Activated T-cell treated with anti-CD3 and anti-CD28 coated beads for 1 hour (primary cell): ENCODE data around the gene SPON1.
"Not testable (repeated sequence)": the region's sequence is repeated elsewhere in the genome, so short reads cannot be mapped to it uniquely, and the experiment has no call there.

Experiments used
- DNase-seq: peaks from one replicate; pipeline ENCODE4 v3.0.0-alpha.2; 2020; ENCODE audit warnings: low read depth

SPON1 gene

DNA sequence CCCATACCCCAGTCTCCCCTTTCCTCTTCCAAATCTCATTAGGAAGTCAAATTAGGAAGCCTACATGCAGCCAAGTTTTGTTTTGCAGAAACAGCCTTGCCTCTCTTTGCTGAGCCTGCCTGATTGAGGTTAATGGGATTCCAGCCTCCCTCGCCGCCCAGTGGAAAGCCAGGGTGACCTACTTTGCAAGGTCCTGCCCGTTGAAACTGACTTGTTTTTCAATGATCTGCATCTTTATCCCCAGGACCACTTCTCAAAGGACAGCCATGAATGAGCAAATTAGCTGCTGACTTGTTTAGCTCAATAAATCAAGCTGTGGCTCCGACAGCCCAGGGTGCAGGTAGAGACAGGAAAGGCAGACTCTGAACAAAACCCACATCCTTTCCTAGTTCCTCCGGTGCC lies 286.1 kb downstream of the SPON1 start:
- DNase-seq, result no peak

DNA sequence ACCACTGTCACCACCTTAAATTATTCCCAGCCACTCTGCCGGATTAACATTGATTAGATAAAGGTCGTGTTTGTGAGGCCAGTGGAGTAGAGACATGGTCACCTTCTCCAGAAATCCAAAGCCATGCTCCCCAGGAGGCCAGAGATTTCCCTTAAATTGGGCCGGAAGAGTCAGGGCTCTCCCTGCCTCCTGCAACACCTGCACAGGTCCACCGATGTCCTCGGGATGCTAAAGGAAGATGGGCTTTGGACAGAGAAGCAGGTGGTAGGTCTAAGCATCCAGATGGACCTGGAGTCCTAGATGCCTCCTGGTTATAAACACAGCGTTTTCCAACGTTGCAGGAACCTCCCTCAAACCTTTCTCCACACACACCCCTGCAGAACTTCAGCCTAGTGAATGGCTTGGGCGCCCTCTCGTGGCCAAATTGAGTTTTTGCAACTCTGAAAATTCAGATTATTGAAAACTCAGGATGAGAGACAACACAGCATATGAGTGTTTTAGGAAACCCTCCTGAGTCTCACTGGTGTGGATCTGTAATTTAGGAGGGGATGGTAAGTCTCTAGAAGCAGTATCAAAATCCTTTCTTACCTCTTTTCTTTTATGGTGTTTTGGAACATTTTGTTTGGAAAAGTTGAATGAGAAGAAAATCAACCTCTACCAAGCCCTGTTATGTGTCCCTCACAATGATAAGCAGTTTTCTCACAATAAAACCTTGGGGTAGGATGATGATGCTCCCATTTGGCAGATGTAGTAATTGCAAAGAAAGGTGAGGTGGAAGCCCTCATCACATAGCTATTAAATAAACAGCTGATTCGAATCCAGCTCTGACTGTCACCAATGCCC lies 286.8 kb downstream of the SPON1 start:
- DNase-seq, result peak; percentile 73

DNA sequence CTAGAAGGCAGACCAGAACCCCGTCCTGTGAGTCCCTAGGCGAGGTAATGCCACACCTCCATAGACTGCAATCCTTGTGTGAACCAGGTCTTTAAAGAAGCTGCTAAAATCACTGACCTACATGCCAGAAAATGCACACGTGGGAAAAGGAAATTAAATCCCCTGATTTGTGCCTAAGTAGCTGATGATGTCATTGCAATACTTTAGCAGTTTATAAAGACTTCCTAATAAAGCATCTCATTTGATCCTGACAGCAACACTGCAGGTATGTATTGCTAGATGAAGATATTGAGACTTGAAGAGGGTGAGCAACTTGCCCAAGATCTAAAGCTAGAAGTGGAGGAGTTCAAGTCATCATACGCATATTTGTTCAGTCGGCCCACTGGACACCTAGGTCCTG lies 289.2 kb downstream of the SPON1 start:
- no peak for DNase-seq

DNA sequence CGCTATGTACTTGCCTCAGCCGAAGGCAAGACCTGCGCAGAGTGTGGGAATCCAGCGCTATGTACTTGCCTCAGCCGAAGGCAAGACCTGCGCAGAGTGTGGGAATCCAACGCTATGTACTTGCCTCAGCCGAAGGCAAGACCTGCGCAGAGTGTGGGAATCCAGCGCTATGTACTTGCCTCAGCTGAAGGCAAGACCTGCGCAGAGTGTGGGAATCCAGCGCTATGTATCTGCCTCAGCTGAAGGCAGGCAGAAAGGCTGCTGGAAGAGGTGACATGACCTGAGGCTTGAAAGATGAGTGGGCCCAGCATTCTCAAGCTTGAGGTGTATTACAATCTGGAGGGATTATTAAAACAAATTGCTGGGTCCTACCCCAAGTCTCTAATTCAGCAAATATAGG lies 290.0 kb downstream of the SPON1 start:
- DNase-seq, result not testable (repeated sequence)

DNA sequence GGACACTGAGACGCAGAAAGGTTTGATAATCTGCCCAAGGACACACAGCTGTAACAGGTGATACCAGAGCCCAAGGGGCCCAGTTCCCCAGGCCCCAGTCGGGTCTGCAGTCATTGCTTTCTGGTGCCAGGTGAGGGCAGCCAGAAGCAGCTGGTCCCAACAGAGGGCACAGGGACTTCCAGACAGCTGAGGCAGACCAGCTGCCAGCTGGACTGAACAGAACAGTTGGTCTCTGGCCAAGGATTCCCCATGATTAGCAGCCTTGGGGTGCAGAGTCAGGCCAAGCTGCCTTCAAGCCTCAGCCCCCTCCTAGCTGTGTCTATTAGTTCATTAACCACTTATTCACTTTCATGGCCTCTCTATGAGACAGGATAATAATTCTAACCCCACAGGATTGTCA lies 290.9 kb downstream of the SPON1 start:
- no peak for DNase-seq

DNA sequence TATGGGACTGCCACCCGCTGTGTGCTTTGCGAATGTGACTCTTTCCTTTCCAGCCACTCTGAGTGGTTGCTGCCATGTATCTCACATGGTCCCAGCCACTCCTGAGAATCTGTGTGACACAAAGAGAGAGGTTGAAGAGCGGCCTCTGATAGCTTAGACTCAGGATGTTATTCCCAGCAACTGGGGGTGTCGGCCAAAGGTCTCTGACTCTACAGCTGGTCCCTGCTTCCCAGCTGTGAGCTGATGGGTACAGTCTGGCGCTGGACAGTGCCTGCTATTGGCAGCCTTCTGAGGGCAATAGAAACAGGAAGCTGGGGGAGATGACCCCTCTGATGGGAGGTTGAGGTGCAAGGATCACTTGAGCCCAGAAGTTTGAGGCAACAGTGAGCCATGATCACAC lies 291.3 kb downstream of the SPON1 start:
- DNase-seq, result no peak

DNA sequence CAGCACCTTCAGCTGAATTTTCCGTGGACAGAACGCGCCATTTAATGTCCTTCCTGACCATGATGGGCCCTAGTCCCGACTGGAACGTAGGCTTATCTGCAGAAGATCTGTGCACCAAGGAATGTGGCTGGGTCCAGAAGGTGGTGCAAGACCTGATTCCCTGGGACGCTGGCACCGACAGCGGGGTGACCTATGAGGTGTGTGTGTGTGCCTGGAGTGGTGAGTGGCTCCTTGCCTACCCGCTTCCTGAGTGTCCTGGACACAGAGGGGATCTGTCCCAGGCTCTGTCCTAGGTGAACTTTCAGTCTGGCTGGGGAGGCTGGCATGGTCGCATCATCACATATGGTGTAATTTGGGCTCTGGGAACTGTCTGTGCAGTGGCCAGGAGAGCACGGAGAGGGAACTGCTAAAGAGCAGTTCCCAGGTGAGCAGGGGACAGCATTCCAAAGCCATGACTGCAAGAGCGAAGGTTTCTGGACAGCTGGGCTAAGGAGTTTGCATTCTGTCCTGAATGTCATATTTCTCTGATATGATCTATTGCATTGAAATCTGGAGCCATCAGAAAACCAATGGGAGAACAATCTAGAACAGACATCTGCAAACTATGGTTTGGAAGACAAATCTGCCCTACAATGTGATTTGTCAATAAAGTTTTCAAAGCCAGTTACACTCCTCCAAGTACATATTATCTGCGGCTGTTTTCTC lies 292.2 kb downstream of the SPON1 start:
- DNase-seq, result no peak

DNA sequence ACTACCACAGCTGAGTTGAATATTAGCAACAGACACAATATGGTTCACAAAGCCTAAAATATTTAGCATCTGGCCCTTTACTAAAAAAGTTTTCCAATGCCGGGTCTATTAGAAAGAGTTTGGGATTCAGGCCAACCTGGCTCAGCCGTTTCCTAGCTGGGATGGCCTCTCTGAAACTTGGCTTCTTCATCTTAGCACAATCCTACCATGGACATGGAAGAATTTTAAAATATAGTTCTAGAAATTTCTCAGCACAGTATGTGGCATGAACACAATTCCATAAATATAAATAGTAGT lies 292.7 kb downstream of the SPON1 start:
- DNase-seq, result no peak

DNA sequence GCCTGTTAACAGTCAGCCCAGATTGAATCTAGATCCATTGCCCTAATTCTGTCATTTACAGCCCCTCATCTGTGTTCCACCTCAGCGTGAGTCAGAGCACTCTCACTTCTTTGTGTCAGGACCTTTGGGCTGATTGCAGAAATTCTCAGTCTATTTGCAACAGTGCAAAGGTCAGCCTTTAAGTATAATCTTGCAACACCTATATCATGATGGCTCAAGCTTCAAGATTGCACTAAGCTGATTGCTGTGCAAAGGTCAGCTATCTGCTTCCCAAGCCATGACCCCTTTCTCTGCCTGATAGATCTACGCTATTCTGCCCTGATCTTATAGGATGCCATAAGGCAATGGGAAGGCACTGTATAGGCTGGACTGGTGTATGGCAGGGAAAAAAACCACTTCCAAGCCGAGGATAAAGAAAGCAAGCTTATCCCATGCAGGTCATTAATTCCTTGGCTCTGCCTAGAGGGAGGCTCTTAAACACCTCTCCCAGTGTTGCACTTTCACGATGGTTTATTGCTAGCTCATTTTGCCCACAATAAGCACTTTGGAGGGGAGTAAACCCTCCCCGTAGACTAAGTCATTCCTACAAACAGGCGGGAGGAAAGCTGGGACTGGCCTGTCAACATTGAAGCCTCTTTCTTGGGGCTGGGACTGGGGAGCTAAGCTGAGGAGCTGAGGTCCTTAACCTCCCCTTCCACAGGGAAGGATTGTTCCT lies 295.9 kb downstream of the SPON1 start:
- DNase-seq, result no peak

DNA sequence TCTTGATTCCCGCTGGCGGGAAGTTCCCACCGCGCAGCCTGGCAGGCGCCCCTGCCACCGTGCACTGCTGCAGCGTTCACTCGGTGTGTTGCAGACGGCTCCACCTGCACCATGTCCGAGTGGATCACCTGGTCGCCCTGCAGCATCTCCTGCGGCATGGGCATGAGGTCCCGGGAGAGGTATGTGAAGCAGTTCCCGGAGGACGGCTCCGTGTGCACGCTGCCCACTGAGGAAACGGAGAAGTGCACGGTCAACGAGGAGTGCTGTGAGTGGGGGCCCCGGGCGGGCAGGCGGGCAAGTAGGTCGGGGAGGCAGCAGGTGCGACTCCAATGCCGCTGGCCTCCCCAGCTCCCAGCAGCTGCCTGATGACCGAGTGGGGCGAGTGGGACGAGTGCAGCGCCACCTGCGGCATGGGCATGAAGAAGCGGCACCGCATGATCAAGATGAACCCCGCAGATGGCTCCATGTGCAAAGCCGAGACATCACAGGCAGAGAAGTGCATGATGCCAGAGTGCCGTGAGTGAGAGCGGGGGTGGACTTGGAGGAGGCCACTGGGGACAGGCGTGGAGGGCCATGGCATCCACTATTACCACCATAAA lies 296.8 kb downstream of the SPON1 start:
- no peak for DNase-seq

DNA sequence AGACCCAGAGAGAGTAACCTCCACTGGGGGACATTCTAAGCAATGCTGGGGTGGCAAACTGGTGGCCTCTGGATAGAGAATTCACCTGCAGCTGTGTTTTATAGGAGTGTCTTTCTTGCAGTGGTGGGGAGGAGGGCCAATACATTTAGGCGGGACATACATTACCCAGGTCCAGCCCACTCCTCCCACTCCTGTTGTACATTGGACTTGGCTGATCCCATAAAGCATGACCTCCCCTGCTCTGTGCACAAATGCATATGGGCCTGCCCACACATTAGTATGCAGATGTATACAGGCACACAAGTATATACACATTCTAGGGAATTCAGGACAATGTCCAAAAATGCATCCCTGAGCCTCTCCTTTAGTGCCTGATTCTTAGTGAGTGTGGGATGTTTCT lies 297.4 kb downstream of the SPON1 start:
- DNase-seq, result no peak

DNA sequence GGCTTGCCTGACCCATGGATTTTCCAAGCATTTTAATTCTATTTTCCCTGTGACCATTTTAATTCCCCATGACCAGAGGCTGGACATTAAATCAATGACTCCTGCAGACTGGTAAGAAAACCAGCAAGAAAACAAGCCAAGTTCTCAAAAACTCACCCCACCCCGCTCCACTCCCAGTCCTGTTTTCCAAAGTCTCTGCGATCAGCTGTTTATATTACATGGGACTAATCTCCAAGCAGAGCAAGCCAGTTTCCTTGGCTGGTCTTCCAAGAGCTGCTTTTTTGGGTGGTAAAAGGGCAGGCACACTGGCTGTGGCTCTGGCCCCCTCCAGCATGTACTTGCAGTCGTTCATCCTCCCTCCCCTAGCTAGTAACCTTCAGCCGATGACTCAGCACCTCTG lies 298.5 kb downstream of the SPON1 start:
- no peak for DNase-seq

DNA sequence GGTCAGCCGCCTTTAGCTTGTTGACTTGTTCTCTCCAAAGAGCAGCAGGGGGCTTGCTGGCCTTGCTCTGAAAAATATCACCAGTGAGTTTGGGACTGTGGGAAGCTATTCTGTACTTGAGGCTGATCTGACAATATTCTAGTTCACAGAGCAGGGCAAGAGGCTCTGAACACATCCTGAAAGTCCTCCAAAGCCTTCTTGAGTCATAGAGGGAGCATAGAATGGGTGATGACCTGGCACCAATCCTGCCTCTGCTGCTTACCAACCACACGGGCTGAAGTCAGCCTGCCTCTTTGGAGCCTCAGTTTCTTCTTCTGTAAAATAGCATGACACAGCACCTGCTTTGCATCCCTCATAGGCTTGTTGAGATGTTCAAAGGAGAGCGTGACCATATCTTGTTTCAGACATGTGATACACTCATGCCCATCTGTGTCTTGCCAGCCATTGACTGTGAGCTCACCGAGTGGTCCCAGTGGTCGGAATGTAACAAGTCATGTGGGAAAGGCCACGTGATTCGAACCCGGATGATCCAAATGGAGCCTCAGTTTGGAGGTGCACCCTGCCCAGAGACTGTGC lies 299.8 kb downstream of the SPON1 start:
- DNase-seq, result no peak

DNA sequence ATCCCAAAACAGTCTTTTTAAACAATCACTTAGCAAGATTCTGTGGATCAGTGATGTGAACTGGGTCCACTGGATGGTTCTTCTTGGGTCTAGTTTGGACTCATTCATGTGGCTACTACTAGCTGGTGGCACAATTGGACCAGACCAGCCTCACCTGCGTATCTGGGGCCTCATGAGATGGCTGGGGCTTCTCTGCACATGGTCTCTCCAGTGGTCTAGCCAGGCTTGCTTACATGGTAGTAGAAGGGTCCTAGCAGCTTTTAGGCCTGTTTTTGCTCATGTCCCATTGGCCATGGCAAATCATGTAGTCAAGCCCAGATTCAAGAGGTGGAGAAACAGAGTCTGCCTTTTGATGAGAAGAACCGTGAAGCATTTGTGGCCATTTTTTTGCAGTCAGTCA lies 302.4 kb downstream of the SPON1 start:
- DNase-seq, result no peak

DNA sequence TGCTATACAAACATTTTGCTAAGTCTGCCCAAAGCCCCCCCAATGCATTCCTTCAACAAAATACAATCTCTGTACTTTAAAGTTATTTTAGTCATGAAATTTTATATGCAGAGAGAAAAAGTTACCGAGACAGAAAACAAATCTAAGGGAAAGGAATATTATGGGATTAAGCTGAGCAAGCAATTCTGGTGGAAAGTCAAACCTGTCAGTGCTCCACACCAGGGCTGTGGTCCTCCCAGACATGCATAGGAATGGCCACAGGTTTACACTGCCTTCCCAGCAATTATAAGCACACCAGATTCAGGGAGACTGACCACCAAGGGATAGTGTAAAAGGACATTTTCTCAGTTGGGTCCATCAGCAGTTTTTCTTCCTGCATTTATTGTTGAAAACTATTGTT lies 304.1 kb downstream of the SPON1 start:
- no peak for DNase-seq

DNA sequence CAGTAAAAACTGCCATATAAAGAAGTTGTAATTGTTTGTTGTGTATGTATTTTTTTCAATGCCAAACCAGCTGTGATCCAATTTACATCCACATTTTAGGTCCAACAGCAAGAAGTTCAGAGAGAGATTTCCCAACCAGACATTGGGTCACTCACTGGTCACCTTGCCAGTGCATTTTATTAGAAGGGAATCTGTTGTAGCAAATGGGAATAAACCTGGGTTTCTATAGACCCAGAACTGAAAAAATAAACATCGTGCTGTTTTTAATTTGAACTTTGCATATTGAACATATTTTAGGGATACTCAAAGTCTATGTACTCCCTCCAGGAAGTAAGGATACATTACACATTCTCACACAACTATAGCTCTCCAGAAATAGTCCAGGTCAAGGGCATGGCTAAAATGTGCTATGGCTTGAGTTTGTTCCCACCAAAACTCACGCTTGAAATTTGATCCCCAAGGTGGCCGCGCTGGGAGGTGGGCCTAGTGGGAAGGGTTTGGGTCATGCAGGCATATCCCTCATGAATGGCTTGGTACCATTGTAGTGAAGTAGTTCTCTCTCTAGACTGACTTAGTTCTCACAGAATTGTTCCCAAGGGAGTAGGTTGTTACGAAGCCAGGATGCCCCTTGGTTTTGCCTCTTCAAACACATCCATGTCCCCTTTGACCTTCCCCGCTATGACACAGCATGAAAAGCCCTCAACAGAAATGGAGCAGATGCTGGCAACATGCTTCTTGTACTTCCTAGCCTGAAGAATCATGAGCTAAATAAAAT lies 305.5 kb downstream of the SPON1 start:
- no peak for DNase-seq

DNA sequence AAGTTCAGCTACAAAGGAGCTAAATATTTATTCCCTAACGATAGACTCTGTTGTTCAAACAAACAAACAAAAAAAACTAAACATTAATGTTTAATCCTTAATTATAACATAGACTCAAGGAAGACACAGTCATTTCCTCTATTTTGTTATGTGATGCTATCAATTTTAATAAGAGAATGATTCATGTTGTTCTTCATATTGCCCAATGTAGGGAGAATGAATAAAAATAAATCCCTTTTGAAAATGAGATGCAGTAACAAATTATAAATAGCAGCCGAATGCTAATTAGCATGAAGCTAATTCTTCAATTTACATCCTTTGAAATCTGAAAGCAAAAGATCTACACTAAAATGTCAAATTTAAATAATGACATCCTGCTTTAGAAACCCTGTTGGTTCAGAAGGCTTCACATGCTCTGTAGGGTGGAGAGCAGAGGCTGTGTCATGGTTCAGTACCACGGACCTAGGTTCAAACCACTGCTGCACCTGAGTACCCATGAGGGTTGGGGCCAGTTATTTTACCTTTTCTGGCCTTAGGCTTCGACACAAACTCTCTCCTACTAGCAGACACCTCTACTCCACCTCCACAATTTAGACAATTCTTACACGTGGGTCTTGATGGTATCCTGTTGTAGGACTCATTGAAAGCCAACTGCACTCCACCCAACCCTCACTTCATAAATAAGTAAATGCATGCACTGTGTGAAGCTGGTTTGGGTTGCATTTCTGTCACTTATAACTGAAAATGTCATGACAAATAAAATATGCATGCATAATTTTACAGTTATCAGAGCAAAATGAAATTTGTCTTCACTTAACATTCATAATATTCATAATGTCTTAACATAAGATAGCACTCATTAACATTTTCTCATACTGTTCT lies 307.4 kb downstream of the SPON1 start:
- DNase-seq, result no peak

DNA sequence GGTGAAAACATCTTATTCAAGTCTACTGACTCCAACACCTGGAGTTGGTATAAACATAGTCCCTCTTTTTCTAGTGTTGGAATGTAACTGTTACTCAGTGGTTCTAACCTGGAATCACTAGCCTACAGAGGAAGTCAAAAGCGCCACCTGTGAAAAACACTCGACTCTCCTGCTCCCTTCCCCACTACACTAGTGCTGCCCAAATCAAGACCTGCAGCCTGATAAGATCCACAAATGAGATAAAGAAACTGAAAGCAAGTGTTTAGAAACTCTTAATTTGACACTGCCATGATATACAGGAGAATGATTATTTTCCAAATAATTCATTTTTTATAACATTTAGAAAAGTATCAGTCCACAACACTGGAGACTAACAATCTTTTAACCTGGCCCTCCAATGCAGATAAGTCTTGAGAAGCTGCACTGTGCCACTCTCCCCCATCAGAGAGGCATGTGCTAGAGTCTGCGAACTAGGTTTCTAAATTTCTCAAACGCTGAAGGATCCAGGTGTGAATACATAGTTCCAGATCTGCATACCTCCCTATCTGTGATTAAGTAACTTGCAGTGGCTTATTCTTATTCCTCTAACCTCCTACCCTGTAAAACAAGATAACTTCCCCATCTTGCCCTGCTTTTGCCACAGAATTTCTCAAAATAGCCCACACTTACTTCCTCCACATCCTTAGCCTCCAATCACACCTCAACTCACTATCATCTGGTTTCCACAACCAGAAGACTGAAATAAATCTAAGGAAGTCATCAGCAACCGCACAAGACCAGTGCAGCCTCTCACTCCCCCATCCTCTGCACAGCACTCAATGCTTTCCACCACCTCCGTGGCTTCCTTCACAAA lies 308.4 kb downstream of the SPON1 start:
- DNase-seq, result no peak

DNA sequence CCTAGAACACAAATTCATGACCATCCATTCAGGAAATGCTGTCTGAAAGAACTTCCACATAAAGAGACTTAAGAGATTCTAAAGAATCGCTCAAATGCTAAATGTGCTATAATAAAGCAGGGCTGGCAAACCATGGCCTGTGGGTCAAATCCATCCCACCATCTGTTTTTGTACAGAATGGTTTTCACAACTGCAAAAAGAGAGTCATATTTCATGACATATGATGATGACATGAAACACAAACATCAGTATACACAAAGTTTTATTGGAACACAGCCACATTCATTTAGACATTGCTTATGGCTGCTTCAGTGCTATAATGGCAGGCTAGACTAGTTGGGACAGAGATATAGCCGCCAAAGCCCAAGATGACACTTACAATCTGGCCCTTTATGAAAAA lies 311.4 kb downstream of the SPON1 start:
- no peak for DNase-seq

DNA sequence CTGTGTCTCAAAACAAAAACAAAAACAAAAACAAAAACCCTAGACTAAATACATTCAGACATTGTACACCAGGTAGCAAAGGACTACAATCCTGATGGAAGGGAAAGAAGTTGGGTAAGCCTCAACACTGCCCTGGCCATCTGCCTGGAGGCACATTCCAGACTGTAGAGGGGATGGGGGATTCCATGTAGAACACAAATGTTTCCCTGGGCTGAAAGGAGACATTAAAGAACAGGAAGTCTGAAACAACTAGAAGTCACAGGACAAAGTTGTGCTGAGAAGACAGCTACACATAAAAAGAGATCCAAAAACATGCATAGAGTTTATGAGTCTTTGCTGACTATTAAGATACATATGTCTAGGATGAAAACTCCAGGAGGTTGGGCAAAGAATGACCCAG lies 312.6 kb downstream of the SPON1 start:
- no peak for DNase-seq
